IMR-90 (cell line): ENCODE measurements around the gene SGCE. TPM values are rescaled to one million over a fixed set of nuclear protein-coding genes. Genes with fewer than 3 reads are reported as not detected.

Source experiments
- ATAC-seq: fragments of 200-7000 bp; cut with Tn5 transposase; 2 replicates; pipeline ENCODE4 v1.9.1; 2020; ENCODE audit warnings: low read depth, mild to moderate bottlenecking, moderate library complexity
- BruUV-seq: library from RNA; stranded (reverse); fragments of 400-500 nt; replicated peaks from 2 replicates; lab custom pipeline; 2021; lab: Mats Ljungman, UMichigan
- CTCF ChIA-PET: fragments of 300-600 bp; formaldehyde crosslinking; extraction: SDS; loops from one replicate; lab custom pipeline; 2021; ENCODE audit warnings: antibody characterized with exemption; lab: Yijun Ruan, JAX
- POLR2A ChIA-PET: fragments of 300-600 bp; sonication (Branson Sonifier 250); formaldehyde crosslinking; loops from one replicate; lab custom pipeline; 2022; ENCODE audit warnings: antibody characterized with exemption; ENCODE audit not compliant: unreplicated experiment; lab: Charles Lee
- DNase-seq: peaks from one replicate; pipeline ENCODE4 v3.0.0; 2013
- H2AFZ ChIP-seq: replicated peaks from 2 replicates; pipeline ENCODE3; 2013; ENCODE audit warnings: low read length, mild to moderate bottlenecking; ENCODE audit not compliant: poor library complexity
- H2AK5ac ChIP-seq: 2 replicates; pipeline ENCODE4 v1.6.1; 2013; ENCODE audit warnings: low read depth, low read length, inconsistent platforms
- H2AK9ac ChIP-seq: replicated peaks from 2 replicates; pipeline ENCODE3; 2013; ENCODE audit warnings: mild to moderate bottlenecking, low read depth, low read length, moderate library complexity; ENCODE audit not compliant: poor library complexity
- H2BK120ac ChIP-seq: 2 replicates; pipeline ENCODE4 v1.6.1; 2013; ENCODE audit warnings: low read depth, low read length, inconsistent platforms
- H2BK15ac ChIP-seq: 3 replicates; pipeline ENCODE4 v1.6.1; 2013; ENCODE audit warnings: low read depth, low read length, inconsistent platforms
- H2BK20ac ChIP-seq: 2 replicates; pipeline ENCODE4 v1.6.1; 2013; ENCODE audit warnings: low read depth, mild to moderate bottlenecking, inconsistent platforms, low read length, moderate library complexity
- H2BK5ac ChIP-seq: 2 replicates; pipeline ENCODE4 v1.6.1; 2013; ENCODE audit warnings: mild to moderate bottlenecking, low read depth, low read length, inconsistent platforms; ENCODE audit not compliant: poor library complexity, severe bottlenecking
- H3K14ac ChIP-seq: replicated peaks from 2 replicates; pipeline ENCODE4 v1.6.1; 2013; ENCODE audit warnings: low read depth, low read length, inconsistent platforms
- H3K18ac ChIP-seq: 2 replicates; pipeline ENCODE4 v1.6.1; 2013; ENCODE audit warnings: low read depth, low read length, control low read depth
- H3K23ac ChIP-seq: 2 replicates; pipeline ENCODE4 v1.6.1; 2013; ENCODE audit warnings: low read depth, low read length, inconsistent platforms
- H3K27ac ChIP-seq: 2 replicates; pipeline ENCODE4 v1.5.1; 2013; ENCODE audit warnings: mild to moderate bottlenecking, control low read depth, low read length; ENCODE audit not compliant: insufficient read depth
- H3K27me3 ChIP-seq: 2 replicates; pipeline ENCODE4 v1.6.1; 2013; ENCODE audit warnings: low read length; ENCODE audit not compliant: control insufficient read depth, insufficient read depth
- H3K36me3 ChIP-seq: 2 replicates; pipeline ENCODE4 v1.6.1; 2013; ENCODE audit warnings: low read length, mixed read lengths; ENCODE audit not compliant: control insufficient read depth, insufficient read depth
- H3K4ac ChIP-seq: 2 replicates; pipeline ENCODE4 v1.6.1; 2013; ENCODE audit warnings: low read depth, low read length, inconsistent platforms
- H3K4me1 ChIP-seq: 2 replicates; pipeline ENCODE4 v1.6.1; 2013; ENCODE audit warnings: low read length, mixed read lengths; ENCODE audit not compliant: control insufficient read depth, insufficient read depth
- H3K4me2 ChIP-seq: 2 replicates; pipeline ENCODE4 v1.6.1; 2013; ENCODE audit warnings: low read depth, mild to moderate bottlenecking, control low read depth, low read length, moderate library complexity
- H3K4me3 ChIP-seq: 2 replicates; pipeline ENCODE4 v1.5.1; 2013; ENCODE audit warnings: low read depth, mild to moderate bottlenecking, control low read depth, low read length, moderate library complexity; ENCODE audit not compliant: insufficient read depth
- H3K56ac ChIP-seq: 2 replicates; pipeline ENCODE4 v1.6.1; 2013; ENCODE audit warnings: low read length, inconsistent platforms; ENCODE audit not compliant: insufficient read depth; ENCODE audit errors: extremely low read depth
- H3K79me1 ChIP-seq, 2 experiments: 2 replicates each; pipeline ENCODE4 v1.6.1; 2013; ENCODE audit warnings: low read length in 2 of 2, inconsistent platforms in 1 of 2, low read depth in 1 of 2
- H3K9ac ChIP-seq: 2 replicates; pipeline ENCODE4 v1.6.1; 2013; ENCODE audit warnings: low read depth, low read length, control low read depth
- H3K9me1 ChIP-seq: 2 replicates; pipeline ENCODE4 v1.6.1; 2013; ENCODE audit warnings: low read length, inconsistent platforms; ENCODE audit not compliant: insufficient read depth
- H3K9me3 ChIP-seq: 2 replicates; pipeline ENCODE4 v1.6.1; 2013; ENCODE audit warnings: low read length; ENCODE audit not compliant: control insufficient read depth, insufficient read depth
- H4K20me1 ChIP-seq: 2 replicates; pipeline ENCODE4 v1.6.1; 2013; ENCODE audit warnings: low read length, inconsistent platforms; ENCODE audit not compliant: insufficient read depth
- H4K5ac ChIP-seq: 2 replicates; pipeline ENCODE4 v1.6.1; 2013; ENCODE audit warnings: mild to moderate bottlenecking, low read depth, low read length, control low read depth
- H4K8ac ChIP-seq, 2 experiments: 2 replicates each; pipeline ENCODE4 v1.6.1; 2013; ENCODE audit warnings: low read depth in 2 of 2, low read length in 2 of 2, control low read depth in 1 of 2, inconsistent platforms in 1 of 2
- H4K91ac ChIP-seq: 2 replicates; pipeline ENCODE4 v1.6.1; 2013; ENCODE audit warnings: low read depth, low read length, inconsistent platforms; ENCODE audit not compliant: insufficient read depth
- CEBPB ChIP-seq: IDR thresholded peaks from 2 replicates; pipeline ENCODE4 v1.6.1; 2012; ENCODE audit warnings: low read depth, low read length, improper control_type of control experiment
- RAD21 ChIP-seq: IDR thresholded peaks from 2 replicates; pipeline ENCODE4 v1.6.1; 2012; ENCODE audit warnings: low read length, improper control_type of control experiment
- dilution Hi-C: fragments of 300-500 bp; cut with HindIII; formaldehyde crosslinking; loops from one replicate; pipeline ENCODE4 v1.14.3; 2018; ENCODE audit warnings: low sequenced_read_pairs; ENCODE audit not compliant: unreplicated experiment
- in situ Hi-C: fragments of 300-500 bp; cut with MboI; formaldehyde crosslinking; loops from 3 replicates; pipeline ENCODE4 v1.14.3; 2019; ENCODE audit warnings: low sequenced_read_pairs, inconsistent platforms, mixed read lengths
- intact Hi-C: fragments of 100-400 bp; cut with micrococcal nuclease; formaldehyde crosslinking; loops from 2 replicates; pipeline ENCODE4 v1.10.0; 2022
- polyA plus RNA-seq, 3 experiments: library from polyadenylated mRNA; depleted of rRNA; stranded (reverse); fragments of >200 nt; gene quantifications; 2 replicates each; pipeline ENCODE4 v1.2.3, GENCODE V29; 2012; ENCODE audit warnings: low replicate concordance in 1 of 3
- total RNA-seq: library from RNA; depleted of rRNA; stranded (reverse); fragments of >200 nt; gene quantifications from 2 replicates; pipeline ENCODE4 v1.2.3, GENCODE V29; 2012

SGCE gene
- total and polyA plus RNA-seq, 2 of the 4 experiments (the other 2 are of a cell fraction), result 39.4 to 40.5 TPM

- Histone ChIP-seq H2AK9ac (no peak overlapping the region), H2BK20ac (peak overlapping the region; percentile 43; the same call in 1 of the 2 replicates), H4K91ac (peak overlapping the region; percentile 38), H3K4me2 (no peak overlapping the region; the same call in 1 of the 2 replicates), H4K5ac (peak overlapping the region; percentile 74; the same call in 1 of the 2 replicates), H3K36me3 (no peaks in the 10 kb centered on the region), H3K9me1 (no peaks in the 10 kb centered on the region; the same call in 1 of the 2 replicates), H2BK5ac (peak overlapping the region; percentile 32), H3K14ac (no peak overlapping the region), H3K4ac (peak overlapping the region; percentile 5; the same call in 1 of the 2 replicates), H3K18ac (peak overlapping the region; percentile 80), H3K9me3 (no peaks in the 10 kb centered on the region), H3K56ac (no peak overlapping the region), H2AFZ (no peak overlapping the region), H3K9ac (no peak overlapping the region), H3K27me3 (no peaks in the 10 kb centered on the region), H2AK5ac (no peak overlapping the region), H2BK120ac (peak overlapping the region; percentile 54; the same call in 1 of the 2 replicates), H3K4me3 (no peak overlapping the region), H2BK15ac (peak overlapping the region; percentile 1; the same call in 1 of the 3 replicates), H4K20me1 (no peaks in the 10 kb centered on the region), H3K4me1 (peaks cover 1% of the 10 kb centered on the region), H3K27ac (no peak overlapping the region), H4K8ac (peak overlapping the region in 1 of 2 experiments; percentile 33; a peak in 2 of 4 replicates), H3K23ac (no peak overlapping the region), H3K79me1 (no peaks in the 10 kb centered on the region)
- DNase-seq (peak; percentile 19), ATAC-seq (no peak)
- dilution Hi-C loops, result no loop called here
- ChIA-PET POLR2A (no interaction called here), CTCF (no interaction called here)
- intact Hi-C loops, result no loop called here
- TF ChIP-seq RAD21, result no peak
- 0 out of 2 replicates have a peak, but pooled peaks have one; percentile 52 for TF ChIP-seq CEBPB
- BruUV-seq, result no TSS peak
- in situ Hi-C loops, result no loop called here
Measured at GRCh38 chr7:94700926-94701554, 45.1 kb upstream of the SGCE start.
